Activated CD4-positive, alpha-beta T cell treated with anti-CD3 and anti-CD28 coated beads, Interleukin-2, Interleukin-6, amounts not matched to agents 100 ng/mL and 50 ng/mL, durations not matched to agents 16 hours and 8 hours (primary cell): ENCODE data around the gene IRGQ.
"Not testable (repeated sequence)": the region's sequence is repeated elsewhere in the genome, so short reads cannot be mapped to it uniquely, and the experiment has no call there.

ENCODE experiments used
- DNase-seq: peaks from one replicate; pipeline ENCODE4 v3.0.0-alpha.2; 2020

IRGQ gene

DNA sequence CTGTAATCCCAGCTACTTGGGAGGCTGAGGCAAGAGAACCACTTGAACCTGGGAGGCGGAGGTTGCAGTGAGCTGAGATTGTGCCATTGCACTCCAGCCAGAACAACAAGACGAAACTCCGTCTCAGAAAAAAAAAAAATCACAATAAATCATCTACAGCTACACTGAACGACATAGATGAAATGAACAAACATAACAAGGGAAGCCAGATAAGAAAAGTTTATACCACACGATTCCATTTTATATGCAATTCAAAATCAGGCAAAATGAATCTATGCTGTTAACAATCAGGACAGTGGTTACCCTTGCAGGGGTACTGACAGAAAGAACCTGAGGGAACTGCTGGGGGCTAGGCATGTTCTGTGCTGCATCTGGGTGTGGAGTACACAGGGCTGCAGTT is 26.3 kb downstream of the IRGQ start:
- DNase-seq, result no peak

DNA sequence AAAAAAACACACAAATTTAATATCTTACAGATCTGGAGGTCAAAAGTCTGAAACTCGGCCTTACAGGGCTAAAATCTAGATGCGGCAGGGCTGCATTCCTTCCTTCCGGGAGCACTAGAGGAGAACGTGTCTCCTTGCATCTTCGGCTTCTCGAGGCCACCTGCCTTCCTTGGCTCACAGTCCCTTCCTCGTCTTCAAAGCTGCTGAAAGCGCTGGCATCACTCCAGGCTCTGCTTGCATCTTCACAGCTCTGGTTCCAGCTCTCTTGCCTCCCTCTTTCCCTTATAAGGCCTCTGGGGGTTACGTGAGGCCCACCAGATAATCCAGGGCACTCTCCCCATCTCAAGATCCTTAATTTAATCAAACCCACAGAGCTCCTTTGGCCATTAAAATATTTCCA is 31.1 kb downstream of the IRGQ start:
- no peak for DNase-seq

DNA sequence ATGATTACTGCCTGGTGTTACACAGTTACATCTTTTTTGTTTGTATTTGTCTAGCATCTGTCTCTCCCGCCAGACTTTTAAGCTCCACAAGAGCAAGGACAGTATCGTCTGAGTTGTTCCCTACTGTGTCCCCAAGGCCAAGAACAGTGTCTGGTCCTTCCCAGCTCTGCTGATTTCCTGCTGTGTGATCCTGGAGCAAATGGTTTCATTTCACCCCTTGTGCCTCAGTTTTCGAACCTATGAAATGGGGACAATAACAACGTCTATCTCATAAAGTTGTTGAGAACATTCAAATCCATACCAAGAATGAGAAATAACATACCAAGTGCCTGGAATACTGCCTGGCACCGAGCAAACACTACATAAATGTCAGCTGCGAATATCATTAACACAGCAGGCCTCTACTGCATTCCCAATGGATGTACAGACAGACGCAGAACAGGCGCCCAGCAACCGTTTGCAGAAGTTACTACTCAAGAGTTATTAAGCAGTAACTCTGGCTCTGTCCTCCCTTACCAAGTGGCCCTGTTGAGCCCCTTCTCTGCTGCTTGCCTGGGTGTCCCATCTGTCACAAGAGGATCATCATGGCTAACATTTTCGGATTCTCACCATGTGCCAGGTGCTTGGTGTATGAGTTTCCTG is 32.0 kb downstream of the IRGQ start:
- DNase-seq, result no peak

- DNase-seq, result peak; percentile 89
Measured at GRCh38 chr19:43562698-43563241, 33.2 kb downstream of the IRGQ start.

DNA sequence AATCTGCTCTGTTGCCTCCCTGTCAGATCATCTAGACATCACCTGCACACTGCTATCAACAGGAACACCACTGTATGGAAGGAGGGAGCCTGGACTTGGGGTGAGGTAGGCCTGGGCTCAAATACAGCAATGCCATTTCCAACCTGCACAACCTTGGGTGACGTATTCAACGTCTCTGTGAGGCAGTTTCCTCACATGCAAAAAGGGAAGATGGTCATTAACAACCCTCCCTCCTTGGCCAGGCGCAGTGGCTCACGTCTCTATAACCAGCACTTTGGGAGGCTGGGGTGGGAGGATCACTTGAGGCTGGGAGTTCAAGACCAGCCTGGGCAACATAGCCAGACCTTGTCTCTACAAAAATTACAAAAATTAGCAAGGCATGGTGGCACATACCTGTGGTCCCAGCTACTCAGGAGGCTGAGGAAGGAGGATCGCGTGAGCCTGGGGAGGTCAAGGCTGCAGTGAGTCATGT is 33.7 kb downstream of the IRGQ start:
- no peak for DNase-seq

GRCh38 chr19:43561139-43561970 is 34.6 kb downstream of the IRGQ start:
- DNase-seq, result no peak

DNA sequence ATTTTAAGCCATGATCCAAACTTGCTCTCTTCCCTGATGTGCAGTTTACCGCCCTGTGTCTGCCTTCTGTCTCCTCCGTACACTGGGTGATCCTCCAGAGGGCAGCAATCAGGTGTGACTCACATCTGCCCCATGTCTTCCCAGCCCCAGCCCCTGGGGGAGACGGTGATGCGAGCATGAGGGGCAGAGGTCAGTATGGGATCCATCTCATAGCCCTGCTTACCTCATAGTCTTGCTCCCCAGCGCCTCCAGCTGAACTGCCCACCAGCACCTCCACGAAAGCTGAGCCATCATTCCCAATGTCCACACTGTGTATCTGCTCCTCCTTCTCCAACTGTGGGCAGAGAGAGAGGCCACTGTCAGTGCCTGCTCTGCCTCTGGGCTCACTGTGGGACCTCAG is 35.2 kb downstream of the IRGQ start:
- DNase-seq, result no peak

DNA sequence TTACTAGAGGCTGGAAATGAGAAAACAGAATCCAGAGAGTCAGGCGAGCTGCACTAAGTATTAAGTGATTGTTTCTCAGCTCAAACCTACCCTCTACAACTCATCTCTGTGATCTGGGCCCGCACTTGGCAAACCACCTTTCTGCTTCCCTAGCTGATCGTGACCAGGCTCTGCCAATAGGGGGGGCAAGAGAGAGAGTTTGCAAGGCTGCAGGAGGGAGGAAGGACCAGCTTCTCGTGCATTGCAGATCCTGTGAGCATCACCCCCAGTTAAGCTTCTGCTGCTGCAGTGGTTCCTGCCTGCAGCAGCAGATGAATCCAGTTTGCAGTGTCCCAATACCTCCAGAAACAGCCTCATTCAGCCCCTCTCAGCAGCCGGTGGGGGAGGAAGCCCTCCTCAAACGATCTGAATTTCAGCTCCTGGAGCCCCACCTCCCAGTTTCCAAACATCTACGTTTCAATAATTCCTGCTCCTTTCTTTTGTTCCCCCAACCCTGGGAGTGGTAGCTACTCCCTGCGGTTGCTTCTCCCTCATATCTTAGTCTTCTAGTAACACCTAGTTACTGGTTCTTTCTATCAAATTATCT is 40.7 kb downstream of the IRGQ start:
- DNase-seq, result peak; percentile 90

DNA sequence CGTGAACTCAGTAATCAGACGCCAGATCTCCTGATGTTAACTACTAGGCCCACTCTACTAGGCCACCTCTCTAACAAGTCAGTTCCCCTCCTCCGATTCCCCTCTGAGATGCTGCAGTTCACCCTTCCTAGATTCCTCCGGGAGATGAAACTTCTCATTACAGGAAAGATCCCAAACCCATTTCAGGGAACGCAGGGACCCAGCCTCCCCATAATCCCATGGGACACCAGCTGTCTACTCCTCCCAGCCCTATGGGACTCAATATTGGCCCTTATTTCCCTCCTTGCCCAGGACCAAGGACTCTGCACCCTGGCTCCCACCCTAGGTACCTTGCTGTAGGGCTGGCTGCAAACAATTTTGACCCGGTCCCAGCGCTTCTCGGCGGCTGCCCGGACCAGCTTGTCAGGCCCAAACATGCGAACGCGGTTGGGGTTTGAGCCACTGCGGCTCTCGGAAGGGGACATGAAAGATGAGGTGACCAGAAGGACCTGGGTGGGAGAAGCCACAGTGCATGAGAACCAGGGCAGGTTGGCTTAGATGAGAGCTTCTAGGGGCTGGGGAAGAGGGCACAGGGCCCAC is 41.5 kb downstream of the IRGQ start:
- no peak for DNase-seq

- no peak for DNase-seq
Measured at GRCh38 chr19:43553656-43554055, 42.3 kb downstream of the IRGQ start.

GRCh38 chr19:43552616-43553015 is 43.3 kb downstream of the IRGQ start:
- DNase-seq, result no peak

DNA sequence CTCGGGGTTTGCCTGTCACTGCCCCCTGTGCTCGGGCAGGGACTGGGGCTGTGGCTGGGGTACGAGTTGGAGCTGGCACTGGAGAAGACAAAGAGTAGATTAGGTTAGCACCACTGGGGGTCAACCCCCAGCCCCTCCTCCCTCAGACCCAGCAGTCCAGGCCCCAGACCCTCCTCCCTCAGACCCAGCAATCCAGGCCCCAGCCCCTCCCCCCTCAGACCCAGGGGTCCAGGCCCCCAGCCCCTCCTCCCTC is 43.8 kb downstream of the IRGQ start:
- no peak for DNase-seq

GRCh38 chr19:43551399-43552197 is 44.3 kb downstream of the IRGQ start:
- DNase-seq, result no peak

DNA sequence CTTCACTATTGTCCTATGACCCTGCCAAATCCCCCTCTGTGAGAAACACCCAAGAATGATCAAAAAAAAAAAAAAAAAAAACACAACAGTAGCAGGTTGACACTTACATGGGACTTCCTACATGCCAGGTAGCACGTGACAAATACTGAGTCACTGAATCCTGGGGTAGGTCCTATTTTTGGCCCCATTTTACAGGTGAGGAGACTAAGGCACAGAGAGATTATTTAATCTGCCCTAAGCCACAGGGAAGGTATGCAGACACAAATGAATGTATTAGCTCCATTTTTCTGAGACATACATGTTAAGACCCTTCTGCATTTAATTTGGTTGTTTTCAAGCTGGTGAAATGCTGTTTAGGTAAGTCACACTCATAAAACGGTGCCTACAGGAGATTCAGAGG is 47.2 kb downstream of the IRGQ start:
- DNase-seq, result no peak

GRCh38 chr19:43547926-43548325 is 48.0 kb downstream of the IRGQ start:
- not testable (repeated sequence) for DNase-seq

- no peak for DNase-seq
Measured at GRCh38 chr19:43546581-43546980, 49.4 kb downstream of the IRGQ start.

- no peak for DNase-seq
Measured at GRCh38 chr19:43545981-43546380, 50.0 kb downstream of the IRGQ start.

DNA sequence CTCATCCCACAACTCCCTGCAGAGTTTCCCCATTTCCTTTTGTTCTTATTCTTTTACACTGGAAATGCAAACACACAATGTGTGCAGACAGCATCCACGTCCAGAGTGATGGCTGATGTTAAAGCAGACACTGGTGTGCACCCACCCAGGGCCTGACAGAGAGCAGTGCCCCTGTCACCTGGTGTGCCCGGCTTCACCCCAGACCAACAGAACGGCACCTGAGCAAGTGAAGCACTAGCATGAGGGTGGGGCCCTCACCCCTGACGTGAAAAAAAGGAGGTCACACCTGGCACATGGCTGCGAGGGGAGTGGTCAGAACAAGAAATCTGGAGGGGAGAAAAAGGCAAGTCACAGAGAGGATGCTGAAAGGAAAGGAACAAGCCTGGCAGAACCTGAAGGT is 50.7 kb downstream of the IRGQ start:
- DNase-seq, result no peak

DNA sequence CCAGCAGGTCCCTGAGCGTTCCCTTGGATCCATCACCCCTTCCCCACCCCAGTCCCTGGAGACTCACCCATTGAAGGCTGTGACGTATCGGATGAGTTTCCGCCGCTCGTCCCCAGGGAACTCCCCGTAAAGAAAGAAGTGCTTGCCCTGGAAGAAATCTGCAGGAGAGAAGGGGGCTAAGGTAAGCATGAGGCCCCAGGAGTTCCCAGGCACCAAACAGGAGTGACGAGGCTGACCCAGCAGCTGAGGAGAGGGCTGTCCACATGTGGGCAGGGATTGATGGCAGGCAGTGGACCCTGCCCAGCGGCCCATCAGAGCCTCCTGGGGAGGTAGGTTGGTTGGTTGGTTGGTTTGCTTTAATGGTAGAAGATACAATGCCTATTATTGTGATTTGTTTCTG is 51.9 kb downstream of the IRGQ start:
- DNase-seq, result no peak

DNA sequence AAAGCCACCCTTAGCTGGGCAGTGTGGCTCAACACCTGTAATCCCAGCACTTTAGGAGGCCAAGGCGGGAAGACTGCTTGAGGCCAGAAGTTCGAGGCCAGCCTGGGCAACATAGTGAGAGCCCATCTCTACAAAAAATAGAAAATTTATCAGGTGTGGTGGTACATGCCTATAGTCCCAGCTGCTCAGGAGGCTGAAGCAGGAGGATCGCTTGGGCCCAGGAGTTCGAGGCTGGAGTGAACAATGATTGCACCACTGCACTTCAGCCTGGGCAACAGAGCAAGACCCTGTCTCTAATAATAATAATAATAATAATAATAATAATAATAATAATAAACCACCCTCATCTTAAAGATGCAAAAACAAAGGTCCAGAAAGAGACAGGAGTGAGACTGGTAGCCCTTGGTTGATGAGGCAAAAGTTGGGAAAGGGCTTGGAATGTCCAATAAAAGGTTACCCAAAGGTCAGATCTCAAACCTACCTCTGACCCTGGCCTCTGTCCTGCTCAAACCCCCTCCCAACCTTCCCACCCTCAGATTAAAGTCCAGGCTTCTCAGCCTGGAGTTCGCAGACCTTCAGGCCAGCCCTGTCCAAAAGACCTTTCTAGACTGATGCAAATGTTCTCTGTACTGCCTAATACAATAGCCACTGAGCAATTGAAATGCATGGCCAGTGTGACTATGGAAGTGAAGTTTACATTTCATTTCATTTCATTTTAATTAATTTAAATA is 53.8 kb downstream of the IRGQ start:
- no peak for DNase-seq

GRCh38 chr19:43540381-43540780 is 55.6 kb downstream of the IRGQ start:
- no peak for DNase-seq

DNA sequence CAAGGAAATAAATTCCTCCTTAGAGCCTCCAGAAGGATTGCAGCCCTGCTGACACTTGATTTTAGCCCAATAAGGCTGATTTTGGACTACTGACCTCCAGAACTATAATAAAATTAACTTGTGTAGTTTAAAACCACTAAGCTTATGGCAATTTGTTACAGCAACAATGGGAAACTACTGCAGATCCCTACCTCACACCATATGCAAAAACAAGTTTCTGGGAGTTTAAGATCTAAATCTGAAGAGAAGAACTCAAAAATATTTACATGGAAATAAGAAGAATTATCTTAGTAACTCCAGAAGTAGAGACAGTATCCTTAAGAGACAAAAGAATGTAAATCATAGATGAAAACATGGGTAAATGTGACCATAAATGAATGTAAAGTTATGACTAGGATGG is 57.0 kb downstream of the IRGQ start:
- no peak for DNase-seq
